ENCODE measurements around the gene CCDC32.

DNA sequence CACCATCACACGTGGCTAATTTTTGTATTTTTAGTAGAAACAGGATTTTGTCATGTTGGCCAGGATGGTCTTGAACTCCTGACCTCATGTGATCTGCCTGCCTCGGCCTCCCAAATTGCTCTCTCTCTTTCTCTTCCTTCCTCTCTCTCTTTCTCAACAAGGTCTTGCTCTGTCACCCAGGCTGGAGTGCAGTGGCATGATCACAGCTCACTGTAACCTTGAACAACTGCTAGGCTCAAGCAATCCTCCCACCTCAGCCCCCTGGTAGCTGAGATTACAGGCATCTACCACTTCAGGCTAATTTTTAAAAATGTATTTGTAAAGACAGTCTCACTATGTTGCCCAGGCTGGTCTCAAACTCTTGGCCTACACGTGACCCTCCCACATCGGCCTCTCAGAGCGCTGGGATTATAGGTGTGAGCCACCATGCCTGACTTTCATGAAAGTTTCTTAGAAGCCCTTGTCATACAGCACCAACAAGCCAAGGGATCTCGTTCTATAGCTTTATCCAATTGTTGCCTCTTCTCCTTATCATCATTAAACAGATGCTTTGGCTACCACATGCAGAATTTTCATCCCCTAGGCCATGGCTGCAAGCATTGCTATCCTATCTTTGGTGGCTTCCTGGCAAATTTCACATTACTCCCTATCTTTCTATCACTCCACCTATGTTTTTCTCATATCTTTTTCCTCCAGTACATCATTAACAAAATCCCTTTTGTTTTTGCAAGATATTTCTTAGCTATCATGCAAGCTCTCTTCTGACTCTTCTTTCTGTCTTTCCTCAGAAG is 5.7 kb downstream of the CCDC32 start:
- TF ChIP-seq ZNF382 (CRISPR knock-in tag; IDR thresholded peaks at IDR 0.05; ENCODE audit: borderline replicate concordance) (no peak), ZNF121 (CRISPR knock-in tag; IDR thresholded peaks at IDR 0.05) (no peak), KDM5A (IDR thresholded peaks at IDR 0.05; ENCODE audit: borderline replicate concordance, low read length) (no peak), ZNF83 (CRISPR knock-in tag; IDR thresholded peaks at IDR 0.05; ENCODE audit: borderline replicate concordance) (no peak)
- TF ChIP-seq, protein P1, sequence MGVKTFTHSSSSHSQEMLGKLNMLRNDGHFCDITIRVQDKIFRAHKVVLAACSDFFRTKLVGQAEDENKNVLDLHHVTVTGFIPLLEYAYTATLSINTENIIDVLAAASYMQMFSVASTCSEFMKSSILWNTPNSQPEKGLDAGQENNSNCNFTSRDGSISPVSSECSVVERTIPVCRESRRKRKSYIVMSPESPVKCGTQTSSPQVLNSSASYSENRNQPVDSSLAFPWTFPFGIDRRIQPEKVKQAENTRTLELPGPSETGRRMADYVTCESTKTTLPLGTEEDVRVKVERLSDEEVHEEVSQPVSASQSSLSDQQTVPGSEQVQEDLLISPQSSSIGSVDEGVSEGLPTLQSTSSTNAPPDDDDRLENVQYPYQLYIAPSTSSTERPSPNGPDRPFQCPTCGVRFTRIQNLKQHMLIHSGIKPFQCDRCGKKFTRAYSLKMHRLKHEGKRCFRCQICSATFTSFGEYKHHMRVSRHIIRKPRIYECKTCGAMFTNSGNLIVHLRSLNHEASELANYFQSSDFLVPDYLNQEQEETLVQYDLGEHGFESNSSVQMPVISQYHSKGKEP (CRISPR knock-in tag; IDR thresholded peaks at IDR 0.05): no peak
- TF ChIP-seq, protein P2, sequence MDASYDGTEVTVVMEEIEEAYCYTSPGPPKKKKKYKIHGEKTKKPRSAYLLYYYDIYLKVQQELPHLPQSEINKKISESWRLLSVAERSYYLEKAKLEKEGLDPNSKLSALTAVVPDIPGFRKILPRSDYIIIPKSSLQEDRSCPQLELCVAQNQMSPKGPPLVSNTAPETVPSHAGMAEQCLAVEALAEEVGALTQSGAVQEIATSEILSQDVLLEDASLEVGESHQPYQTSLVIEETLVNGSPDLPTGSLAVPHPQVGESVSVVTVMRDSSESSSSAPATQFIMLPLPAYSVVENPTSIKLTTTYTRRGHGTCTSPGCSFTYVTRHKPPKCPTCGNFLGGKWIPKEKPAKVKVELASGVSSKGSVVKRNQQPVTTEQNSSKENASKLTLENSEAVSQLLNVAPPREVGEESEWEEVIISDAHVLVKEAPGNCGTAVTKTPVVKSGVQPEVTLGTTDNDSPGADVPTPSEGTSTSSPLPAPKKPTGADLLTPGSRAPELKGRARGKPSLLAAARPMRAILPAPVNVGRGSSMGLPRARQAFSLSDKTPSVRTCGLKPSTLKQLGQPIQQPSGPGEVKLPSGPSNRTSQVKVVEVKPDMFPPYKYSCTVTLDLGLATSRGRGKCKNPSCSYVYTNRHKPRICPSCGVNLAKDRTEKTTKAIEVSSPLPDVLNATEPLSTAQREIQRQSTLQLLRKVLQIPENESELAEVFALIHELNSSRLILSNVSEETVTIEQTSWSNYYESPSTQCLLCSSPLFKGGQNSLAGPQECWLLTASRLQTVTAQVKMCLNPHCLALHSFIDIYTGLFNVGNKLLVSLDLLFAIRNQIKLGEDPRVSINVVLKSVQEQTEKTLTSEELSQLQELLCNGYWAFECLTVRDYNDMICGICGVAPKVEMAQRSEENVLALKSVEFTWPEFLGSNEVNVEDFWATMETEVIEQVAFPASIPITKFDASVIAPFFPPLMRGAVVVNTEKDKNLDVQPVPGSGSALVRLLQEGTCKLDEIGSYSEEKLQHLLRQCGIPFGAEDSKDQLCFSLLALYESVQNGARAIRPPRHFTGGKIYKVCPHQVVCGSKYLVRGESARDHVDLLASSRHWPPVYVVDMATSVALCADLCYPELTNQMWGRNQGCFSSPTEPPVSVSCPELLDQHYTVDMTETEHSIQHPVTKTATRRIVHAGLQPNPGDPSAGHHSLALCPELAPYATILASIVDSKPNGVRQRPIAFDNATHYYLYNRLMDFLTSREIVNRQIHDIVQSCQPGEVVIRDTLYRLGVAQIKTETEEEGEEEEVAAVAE (CRISPR knock-in tag; IDR thresholded peaks at IDR 0.05; ENCODE audit: borderline replicate concordance): no peak
